GM19463 (cell line): ENCODE results near the gene EEF1A2.

ENCODE experiments used
- ATAC-seq: cut with Tn5 transposase; IDR thresholded peaks from one replicate; pipeline ENCODE4 v1.9.1; 2021; ENCODE audit warnings: mild to moderate bottlenecking, moderate library complexity; ENCODE audit not compliant: unreplicated experiment

The EEF1A2 gene

GRCh38 chr20:63471717-63471980, 27.2 kb downstream of the EEF1A2 start:
- ATAC-seq: no peak

GRCh38 chr20:63471002-63471716, 27.7 kb downstream of the EEF1A2 start:
- no peak for ATAC-seq

GRCh38 chr20:63470410-63470809, 28.5 kb downstream of the EEF1A2 start:
- no peak for ATAC-seq

GRCh38 chr20:63469713-63470101, 29.2 kb downstream of the EEF1A2 start:
- no peak for ATAC-seq

GRCh38 chr20:63469019-63469712, 29.7 kb downstream of the EEF1A2 start:
- no peak for ATAC-seq

- ATAC-seq: no peak
Measured at GRCh38 chr20:63468421-63468820, 30.5 kb downstream of the EEF1A2 start.

- ATAC-seq: no peak
Measured at GRCh38 chr20:63467294-63468083, 31.4 kb downstream of the EEF1A2 start.

GRCh38 chr20:63466861-63467260, 32.0 kb downstream of the EEF1A2 start:
- no peak for ATAC-seq

GRCh38 chr20:63466250-63466825, 32.5 kb downstream of the EEF1A2 start:
- ATAC-seq: no peak

GRCh38 chr20:63465380-63466249, 33.3 kb downstream of the EEF1A2 start:
- no peak for ATAC-seq

GRCh38 chr20:63464289-63464635, 34.6 kb downstream of the EEF1A2 start:
- ATAC-seq: no peak

GRCh38 chr20:63463400-63464288, 35.2 kb downstream of the EEF1A2 start:
- no peak for ATAC-seq

GRCh38 chr20:63462244-63462643, 36.6 kb downstream of the EEF1A2 start:
- no peak for ATAC-seq

GRCh38 chr20:63461104-63461763, 37.6 kb downstream of the EEF1A2 start:
- no peak for ATAC-seq

- ATAC-seq: no peak
Measured at GRCh38 chr20:63459070-63459380, 39.9 kb downstream of the EEF1A2 start.

GRCh38 chr20:63458170-63459069, 40.5 kb downstream of the EEF1A2 start:
- no peak for ATAC-seq

GRCh38 chr20:63457737-63458136, 41.1 kb downstream of the EEF1A2 start:
- no peak for ATAC-seq
